Neural crest cell (in vitro differentiated cells): ENCODE data around the gene OR52J3. TPM values are rescaled to one million over a fixed set of nuclear protein-coding genes. Genes with fewer than 3 reads are reported as not detected.

Source experiments
- DNase-seq: peaks from one replicate; pipeline ENCODE4 v3.0.0; 2021; ENCODE audit warnings: low read depth, mixed read lengths, low spot score
- H3K27ac Mint-ChIP-seq: one replicate; pipeline ENCODE4 v1.8.0; 2021; ENCODE audit warnings: mild to moderate bottlenecking, mixed read lengths; ENCODE audit not compliant: unreplicated experiment
- H3K27me3 Mint-ChIP-seq: 2 replicates; pipeline ENCODE4 v1.8.0; 2021; ENCODE audit warnings: low read depth, mild to moderate bottlenecking, mixed read lengths
- H3K36me3 Mint-ChIP-seq: 2 replicates; pipeline ENCODE4 v1.8.0; 2021; ENCODE audit warnings: low read depth, mild to moderate bottlenecking, mixed read lengths
- H3K4me1 Mint-ChIP-seq: 2 replicates; pipeline ENCODE4 v1.8.0; 2021; ENCODE audit warnings: mixed read lengths
- H3K4me3 Mint-ChIP-seq: one replicate; pipeline ENCODE4 v1.8.0; 2021; ENCODE audit warnings: mild to moderate bottlenecking, mixed read lengths
- H3K9me3 Mint-ChIP-seq: 2 replicates; pipeline ENCODE4 v1.8.0; 2021; ENCODE audit warnings: mixed read lengths
- CTCF ChIP-seq: fragments of 200-600 bp; sonication (generic); conservative IDR thresholded peaks from 2 replicates; pipeline ENCODE4 v1.5.0; 2021; ENCODE audit warnings: antibody characterized with exemption, mild to moderate bottlenecking
- total RNA-seq: library from RNA; stranded (reverse); gene quantifications from 2 replicates; pipeline ENCODE4 v1.2.1, GENCODE V29; 2021

Gene OR52J3
- total RNA-seq, 1 donor from 2014 or later = not detected

GRCh38 chr11:5021996-5022395, 24.3 kb upstream of the OR52J3 start:
- no peaks in the 10 kb centered on the region for H3K36me3 Mint-ChIP-seq
- no peak overlapping the region for H3K4me3 Mint-ChIP-seq
- peaks cover 6% of the 10 kb centered on the region for H3K27me3 Mint-ChIP-seq
- DNase-seq = no peak
- H3K9me3 Mint-ChIP-seq = peaks cover 11% of the 10 kb centered on the region
- H3K27ac Mint-ChIP-seq = no peak overlapping the region
- H3K4me1 Mint-ChIP-seq = no peaks in the 10 kb centered on the region
- TF ChIP-seq CTCF = no peak

- Mint-ChIP-seq H3K4me1 (no peaks in the 10 kb centered on the region), H3K27ac (no peak overlapping the region), H3K9me3 (no peaks in the 10 kb centered on the region), H3K4me3 (no peak overlapping the region), H3K27me3 (no peaks in the 10 kb centered on the region), H3K36me3 (no peaks in the 10 kb centered on the region)
- no peak for TF ChIP-seq CTCF
- no peak for DNase-seq
Observed at GRCh38 chr11:5036669-5037068, 9.7 kb upstream of the OR52J3 start.

- TF ChIP-seq CTCF = no peak
- no peaks in the 10 kb centered on the region for H3K27me3 Mint-ChIP-seq
- H3K27ac Mint-ChIP-seq = no peak overlapping the region
- H3K9me3 Mint-ChIP-seq = no peaks in the 10 kb centered on the region
- DNase-seq = no peak
- H3K36me3 Mint-ChIP-seq = no peaks in the 10 kb centered on the region
- H3K4me3 Mint-ChIP-seq = no peak overlapping the region
- no peaks in the 10 kb centered on the region for H3K4me1 Mint-ChIP-seq
Observed at GRCh38 chr11:5037926-5038325, 8.4 kb upstream of the OR52J3 start.

GRCh38 chr11:5038341-5038740, 8.0 kb upstream of the OR52J3 start:
- no peak for DNase-seq
- Mint-ChIP-seq H3K9me3 (no peaks in the 10 kb centered on the region), H3K27me3 (no peaks in the 10 kb centered on the region), H3K4me1 (no peaks in the 10 kb centered on the region), H3K27ac (no peak overlapping the region), H3K4me3 (no peak overlapping the region), H3K36me3 (no peaks in the 10 kb centered on the region)
- TF ChIP-seq CTCF = no peak

GRCh38 chr11:5040876-5041275, 5.5 kb upstream of the OR52J3 start:
- peaks cover 3% of the 10 kb centered on the region for H3K27me3 Mint-ChIP-seq
- H3K27ac Mint-ChIP-seq = no peak overlapping the region
- TF ChIP-seq CTCF = no peak
- no peaks in the 10 kb centered on the region for H3K36me3 Mint-ChIP-seq
- no peaks in the 10 kb centered on the region for H3K9me3 Mint-ChIP-seq
- no peak for DNase-seq
- no peak overlapping the region for H3K4me3 Mint-ChIP-seq
- no peaks in the 10 kb centered on the region for H3K4me1 Mint-ChIP-seq

- H3K4me3 Mint-ChIP-seq = no peak overlapping the region
- H3K27ac Mint-ChIP-seq = no peak overlapping the region
- no peak for DNase-seq
- no peaks in the 10 kb centered on the region for H3K36me3 Mint-ChIP-seq
- no peaks in the 10 kb centered on the region for H3K9me3 Mint-ChIP-seq
- H3K4me1 Mint-ChIP-seq = no peaks in the 10 kb centered on the region
- peaks cover 3% of the 10 kb centered on the region for H3K27me3 Mint-ChIP-seq
- no peak for TF ChIP-seq CTCF
Observed at GRCh38 chr11:5042091-5042490, 4.2 kb upstream of the OR52J3 start.
